NT2/D1 (cell line): ENCODE results near the gene FAM184A.
"Not testable (repeated sequence)": the region's sequence is repeated elsewhere in the genome, so short reads cannot be mapped to it uniquely, and the experiment has no call there.

Source experiments
- DNase-seq: peaks from one replicate; pipeline ENCODE4 v3.0.0-alpha.2; 2011; ENCODE audit warnings: low read depth, low spot score
- H3K27me3 ChIP-seq: 2 replicates; pipeline ENCODE4 v1.6.0; 2011; ENCODE audit warnings: mild to moderate bottlenecking; ENCODE audit not compliant: insufficient read length, insufficient read depth
- H3K36me3 ChIP-seq: 2 replicates; pipeline ENCODE4 v1.6.1; 2011; ENCODE audit warnings: mild to moderate bottlenecking, low read length, mixed read lengths; ENCODE audit not compliant: insufficient read depth, insufficient read length
- H3K4me1 ChIP-seq: 2 replicates; pipeline ENCODE4 v1.5.1; 2011; ENCODE audit not compliant: insufficient read depth, insufficient read length
- H3K4me3 ChIP-seq: 2 replicates; pipeline ENCODE4 v1.5.1; 2011; ENCODE audit warnings: low read depth; ENCODE audit not compliant: insufficient read length
- H3K9ac ChIP-seq: 2 replicates; pipeline ENCODE4 v1.6.0; 2011; ENCODE audit warnings: low read depth; ENCODE audit not compliant: insufficient read length
- H3K9me3 ChIP-seq: 2 replicates; pipeline ENCODE4 v1.5.1; 2011; ENCODE audit warnings: mild to moderate bottlenecking, low read length; ENCODE audit not compliant: insufficient read depth
- SUZ12 ChIP-seq: IDR thresholded peaks from 2 replicates; pipeline ENCODE4 v1.6.1; 2011; ENCODE audit not compliant: insufficient read length, insufficient read depth; ENCODE audit errors: extremely low read depth
- YY1 ChIP-seq: IDR thresholded peaks from 2 replicates; pipeline ENCODE4 v1.6.1; 2011; ENCODE audit not compliant: insufficient read length, insufficient read depth
- ZNF274 ChIP-seq: IDR thresholded peaks from 2 replicates; pipeline ENCODE4 v1.6.1; 2011; ENCODE audit warnings: mild to moderate bottlenecking, low read depth, low read length

FAM184A gene

GRCh38 chr6:119110601-119111548 lies 32.4 kb upstream of the FAM184A start:
- TF ChIP-seq ZNF274 (no peak), SUZ12 (no peak), YY1 (no peak)
- H3K27me3 ChIP-seq = no peaks in the 10 kb centered on the region
- no peaks in the 10 kb centered on the region for H3K9me3 ChIP-seq
- no peak overlapping the region for H3K4me3 ChIP-seq
- no peaks in the 10 kb centered on the region for H3K4me1 ChIP-seq
- peak; percentile 16 for DNase-seq
- no peak overlapping the region for H3K9ac ChIP-seq
- H3K36me3 ChIP-seq = no peaks in the 10 kb centered on the region

- H3K27me3 ChIP-seq = no peaks in the 10 kb centered on the region
These were observed 31.3 kb upstream of the FAM184A start for GRCh38 chr6:119109654-119110325.

GRCh38 chr6:119108076-119108475 lies 29.6 kb upstream of the FAM184A start:
- no peaks in the 10 kb centered on the region for H3K4me1 ChIP-seq
- H3K9ac ChIP-seq = no peak overlapping the region
- no peak overlapping the region for H3K4me3 ChIP-seq
- H3K36me3 ChIP-seq = no peaks in the 10 kb centered on the region
- H3K9me3 ChIP-seq = no peaks in the 10 kb centered on the region
- H3K27me3 ChIP-seq = no peaks in the 10 kb centered on the region
- DNase-seq = no peak
- no peak for TF ChIP-seq SUZ12
- TF ChIP-seq YY1 = no peak
- no peak for TF ChIP-seq ZNF274

More at GRCh38 chr6:119109654-119110325, 31.3 kb upstream of the FAM184A start:
- Histone ChIP-seq H3K4me1 (no peaks in the 10 kb centered on the region), H3K9ac (no peak overlapping the region), H3K36me3 (no peaks in the 10 kb centered on the region), H3K4me3 (no peak overlapping the region), H3K9me3 (no peaks in the 10 kb centered on the region)
- no peak for TF ChIP-seq ZNF274
- TF ChIP-seq YY1 = no peak
- TF ChIP-seq SUZ12 = no peak
- DNase-seq = no peak

- H3K27me3 ChIP-seq = no peaks in the 10 kb centered on the region
- no peak overlapping the region for H3K4me3 ChIP-seq
- H3K36me3 ChIP-seq = no peaks in the 10 kb centered on the region
- no peaks in the 10 kb centered on the region for H3K9me3 ChIP-seq
- no peak for TF ChIP-seq ZNF274
- TF ChIP-seq SUZ12 = no peak
- no peak for TF ChIP-seq YY1
- H3K4me1 ChIP-seq = no peaks in the 10 kb centered on the region
- no peak for DNase-seq
- no peak overlapping the region for H3K9ac ChIP-seq
These were observed 26.8 kb upstream of the FAM184A start for GRCh38 chr6:119105282-119105681.

- Histone ChIP-seq H3K9me3 (no peaks in the 10 kb centered on the region), H3K4me1 (no peaks in the 10 kb centered on the region), H3K9ac (no peak overlapping the region), H3K36me3 (no peaks in the 10 kb centered on the region), H3K4me3 (no peak overlapping the region), H3K27me3 (no peaks in the 10 kb centered on the region)
- DNase-seq = no peak
- no peak for TF ChIP-seq ZNF274
- TF ChIP-seq SUZ12 = no peak
- no peak for TF ChIP-seq YY1
These were observed 24.4 kb upstream of the FAM184A start for GRCh38 chr6:119102901-119103300.

GRCh38 chr6:119100115-119100514 lies 21.7 kb upstream of the FAM184A start:
- TF ChIP-seq ZNF274 = no peak
- TF ChIP-seq YY1 = no peak
- no peak for TF ChIP-seq SUZ12
- DNase-seq = no peak

GRCh38 chr6:119097815-119098361 lies 19.4 kb upstream of the FAM184A start:
- not testable (repeated sequence) for DNase-seq, H3K9ac ChIP-seq, H3K4me3 ChIP-seq, H3K36me3 ChIP-seq, H3K4me1 ChIP-seq, H3K9me3 ChIP-seq, H3K27me3 ChIP-seq

More at GRCh38 chr6:119100115-119100514, 21.7 kb upstream of the FAM184A start:
- Histone ChIP-seq H3K4me3 (no peak overlapping the region), H3K27me3 (no peaks in the 10 kb centered on the region), H3K4me1 (no peaks in the 10 kb centered on the region), H3K9ac (no peak overlapping the region), H3K9me3 (no peaks in the 10 kb centered on the region), H3K36me3 (no peaks in the 10 kb centered on the region)
